SK-N-SH (cell line): ENCODE data around the gene COMMD3. TPM values are rescaled to one million over a fixed set of nuclear protein-coding genes. Genes with fewer than 3 reads are reported as not detected.

Experiments
- CTCF ChIA-PET: fragments of 300-600, 350-600 bp; formaldehyde crosslinking; extraction: SDS; loops from one replicate; lab custom pipeline; 2021; lab: Yijun Ruan, JAX
- POLR2A ChIA-PET: fragments of 350-600 bp; sonication (Branson Sonifier 250); formaldehyde crosslinking; extraction: SDS; loops from one replicate; lab custom pipeline; 2020; ENCODE audit warnings: antibody characterized with exemption, inconsistent platforms; lab: Yijun Ruan, JAX
- DNase-seq: peaks from one replicate; pipeline ENCODE4 v3.0.0; 2012
- H2AFZ ChIP-seq: fragments of 200-600 bp; sonication (generic); 2 replicates; pipeline ENCODE4 v1.8.1; 2016; ENCODE audit warnings: antibody characterized with exemption, mild to moderate bottlenecking, low read depth
- H3F3A ChIP-seq: fragments of 200-600 bp; sonication (generic); replicated peaks from 2 replicates; pipeline ENCODE3; 2016; ENCODE audit warnings: antibody characterized with exemption, mild to moderate bottlenecking; ENCODE audit not compliant: insufficient read depth
- H3K27ac ChIP-seq, 2 experiments: fragments of 200-500 bp in 1 of 2; fragments of 200-600 bp in 1 of 2; sonication (Bioruptor generic) in 1 of 2; sonication (generic), shearing (Covaris generic) in 1 of 2; 2 replicates each; pipeline versions ENCODE4 v1.5.1 to v1.6.1; 2014 to 2016; ENCODE audit warnings: low read depth in 2 of 2, inconsistent platforms in 1 of 2, low read length in 1 of 2, mild to moderate bottlenecking in 1 of 2, mixed read lengths in 1 of 2
- H3K27me3 ChIP-seq: fragments of 200-600 bp; sonication (generic), shearing (Covaris generic); 2 replicates; pipeline ENCODE4 v1.6.1; 2016; ENCODE audit warnings: mixed run types; ENCODE audit not compliant: insufficient read depth
- H3K36me3 ChIP-seq, 2 experiments: fragments of 200-500 bp in 1 of 2; fragments of 200-600 bp in 1 of 2; sonication (Bioruptor generic) in 1 of 2; sonication (generic) in 1 of 2; replicated peaks in 1 of 2; 2 replicates each; pipeline versions ENCODE3 to v1.5.1; 2014 to 2016; ENCODE audit warnings: low read length in 1 of 2, mild to moderate bottlenecking in 1 of 2; ENCODE audit not compliant: insufficient read depth in 2 of 2, control insufficient read depth in 1 of 2
- H3K4me1 ChIP-seq, 2 experiments: fragments of 200-500 bp in 1 of 2; fragments of 200-600 bp in 1 of 2; sonication (Bioruptor generic) in 1 of 2; sonication (generic), shearing (Covaris generic) in 1 of 2; 2 replicates each; pipeline versions ENCODE4 v1.5.1 to v1.6.1; 2014 to 2016; ENCODE audit warnings: low read depth in 1 of 2, low read length in 1 of 2, mixed run types in 1 of 2; ENCODE audit not compliant: insufficient read depth in 2 of 2, control insufficient read depth in 1 of 2
- H3K4me2 ChIP-seq: fragments of 200-600 bp; sonication (generic), shearing (Covaris generic); 2 replicates; pipeline ENCODE4 v1.6.1; 2017; ENCODE audit warnings: mixed run types
- H3K4me3 ChIP-seq, 2 experiments: fragments of 200-500 bp in 1 of 2; fragments of 200-600 bp in 1 of 2; sonication (Bioruptor generic) in 1 of 2; sonication (generic), shearing (Covaris generic) in 1 of 2; 2 replicates each; pipeline versions ENCODE4 v1.5.1 to v1.8.1; 2014 to 2016; ENCODE audit warnings: low read depth in 2 of 2, inconsistent platforms in 1 of 2, low read length in 1 of 2, mild to moderate bottlenecking in 1 of 2, mixed read lengths in 1 of 2, moderate library complexity in 1 of 2
- H3K79me2 ChIP-seq: fragments of 200-600 bp; sonication (generic); 2 replicates; pipeline ENCODE4 v1.8.1; 2017; ENCODE audit warnings: mild to moderate bottlenecking; ENCODE audit not compliant: insufficient read depth
- H3K9ac ChIP-seq: fragments of 200-600 bp; sonication (generic); 2 replicates; pipeline ENCODE4 v1.6.1; 2017; ENCODE audit warnings: mixed run types
- H3K9me2 ChIP-seq: fragments of 200-600 bp; sonication (generic); 2 replicates; pipeline ENCODE4 v1.6.1; 2017; ENCODE audit warnings: mixed run types
- H3K9me3 ChIP-seq: fragments of 200-600 bp; sonication (generic); 2 replicates; pipeline ENCODE4 v1.6.1; 2017; ENCODE audit warnings: mixed run types, mild to moderate bottlenecking, moderate library complexity
- H4K20me1 ChIP-seq: fragments of 200-600 bp; sonication (generic); 2 replicates; pipeline ENCODE4 v1.6.1; 2017; ENCODE audit warnings: mild to moderate bottlenecking, mixed run types; ENCODE audit not compliant: insufficient read depth
- CHD2 ChIP-seq: fragments of 150-350 bp; IDR thresholded peaks from 2 replicates; pipeline ENCODE4 v1.6.1; 2018; ENCODE audit warnings: low read length; ENCODE audit not compliant: partially characterized antibody
- EP300 ChIP-seq, 2 experiments: IDR thresholded peaks; 2 replicates each; pipeline versions ENCODE4 v1.4.0 to v1.6.1; 2012; ENCODE audit warnings: borderline replicate concordance in 1 of 2, low read depth in 1 of 2, low read length in 1 of 2
- FOSL2 ChIP-seq: IDR thresholded peaks from 2 replicates; pipeline ENCODE4 v1.4.0; 2012; ENCODE audit warnings: low read depth, mild to moderate bottlenecking, moderate library complexity, borderline replicate concordance
- MAX ChIP-seq: IDR thresholded peaks from 2 replicates; pipeline ENCODE4 v1.4.0; 2012; ENCODE audit warnings: low read depth
- MXI1 ChIP-seq: IDR thresholded peaks from 2 replicates; pipeline ENCODE4 v1.6.1; 2012; ENCODE audit warnings: mild to moderate bottlenecking, low read depth, low read length, improper control_type of control experiment
- REST ChIP-seq: IDR thresholded peaks from 2 replicates; pipeline ENCODE4 v1.6.1; 2012; ENCODE audit warnings: mild to moderate bottlenecking, low read depth, low read length, moderate library complexity
- RXRA ChIP-seq: IDR thresholded peaks from 2 replicates; pipeline ENCODE4 v1.4.0; 2012; ENCODE audit warnings: low read depth, mild to moderate bottlenecking, borderline replicate concordance
- SMC3 ChIP-seq: IDR thresholded peaks from 2 replicates; pipeline ENCODE4 v1.6.1; 2012; ENCODE audit warnings: low read depth, low read length, improper control_type of control experiment
- TAF1 ChIP-seq: IDR thresholded peaks from 2 replicates; pipeline ENCODE4 v1.6.1; 2012; ENCODE audit warnings: low read depth, mild to moderate bottlenecking, low read length, moderate library complexity, borderline replicate concordance
- TEAD4 ChIP-seq: IDR thresholded peaks from 2 replicates; pipeline ENCODE4 v1.4.0; 2012; ENCODE audit warnings: mild to moderate bottlenecking, borderline replicate concordance; ENCODE audit not compliant: insufficient read depth
- YY1 ChIP-seq: IDR thresholded peaks from 2 replicates; pipeline ENCODE4 v1.4.0; 2012; ENCODE audit warnings: low read depth, mild to moderate bottlenecking
- WGBS: methylation state at CpG from one replicate; pipeline ENCODE4 v1.1.6; 2017; ENCODE audit warnings: low lambda C conversion rate; 5-methylcytosine and 5-hydroxymethylcytosine counted together
- polyA plus RNA-seq, 3 experiments: library from polyadenylated mRNA; depleted of rRNA; stranded (reverse); fragments of >200 nt; gene quantifications; 2 replicates each; pipeline ENCODE4 v1.2.3, GENCODE V29; 2012

COMMD3 gene
- polyA plus RNA-seq, 1 of the 3 experiments (the other 2 are of a cell fraction): 26.9 TPM

GRCh38 chr10:22324893-22325271 is 8.7 kb downstream of the COMMD3 start:
- Histone ChIP-seq H3K36me3 (peaks cover 28 to 33% of the 10 kb centered on the region in 2 experiments), H3K79me2 (peaks cover 27% of the 10 kb centered on the region), H3K9me3 (no peaks in the 10 kb centered on the region), H2AFZ (0 out of 2 replicates have a peak overlapping the region, but pooled peaks have one; percentile 3), H3K4me3 (peak overlapping the region; percentile 64 to 67), H3K27me3 (peaks cover 11% of the 10 kb centered on the region), H4K20me1 (peaks cover 23% of the 10 kb centered on the region), H3K4me1 (peaks cover 0 to 12% of the 10 kb centered on the region in 2 experiments; a peak in 2 of 4 replicates), H3K9me2 (no peaks in the 10 kb centered on the region), H3F3A (peaks cover 8% of the 10 kb centered on the region), H3K9ac (peak overlapping the region; percentile 23; the same call in 1 of the 2 replicates), H3K27ac (no peak overlapping the region), H3K4me2 (peak overlapping the region; percentile 80)
- POLR2A ChIA-PET: interaction anchor here (0.9 to 1.4 kb wide), 2 partner anchors 9 to 230 kb away, joined by 3 to 5 read pairs; partner anchors contain the start of gene COMMD3
- TF ChIP-seq REST (no peak), SMC3 (no peak), FOSL2 (no peak), YY1 (no peak), MAX (no peak), MXI1 (no peak; the same call in 1 of the 2 replicates), TAF1 (no peak), CHD2 (no peak), TEAD4 (no peak), RXRA (no peak), EP300 (IDR thresholded peaks at IDR 0.05; ENCODE audit: borderline replicate concordance in 1 of 2, low read depth in 1 of 2, low read length in 1 of 2) (no peak)
- WGBS: 15% methylated on average over 9 of the region's 9 CpGs
- CTCF ChIA-PET: interaction anchor here (0.9 to 1.0 kb wide), 2 partner anchors 15 to 663 kb away, joined by 3 read pairs; no protein-coding TSS in a partner anchor
- DNase-seq: no peak
